HG02981 (cell line): Measurements from ENCODE around the gene TMEM205.
"Not testable (repeated sequence)": the region's sequence is repeated elsewhere in the genome, so short reads cannot be mapped to it uniquely, and the experiment has no call there.

Source experiments
- ATAC-seq: cut with Tn5 transposase; IDR thresholded peaks from one replicate; pipeline ENCODE4 v1.9.1; 2021; ENCODE audit warnings: mild to moderate bottlenecking, moderate library complexity; ENCODE audit not compliant: unreplicated experiment

TMEM205 gene

DNA sequence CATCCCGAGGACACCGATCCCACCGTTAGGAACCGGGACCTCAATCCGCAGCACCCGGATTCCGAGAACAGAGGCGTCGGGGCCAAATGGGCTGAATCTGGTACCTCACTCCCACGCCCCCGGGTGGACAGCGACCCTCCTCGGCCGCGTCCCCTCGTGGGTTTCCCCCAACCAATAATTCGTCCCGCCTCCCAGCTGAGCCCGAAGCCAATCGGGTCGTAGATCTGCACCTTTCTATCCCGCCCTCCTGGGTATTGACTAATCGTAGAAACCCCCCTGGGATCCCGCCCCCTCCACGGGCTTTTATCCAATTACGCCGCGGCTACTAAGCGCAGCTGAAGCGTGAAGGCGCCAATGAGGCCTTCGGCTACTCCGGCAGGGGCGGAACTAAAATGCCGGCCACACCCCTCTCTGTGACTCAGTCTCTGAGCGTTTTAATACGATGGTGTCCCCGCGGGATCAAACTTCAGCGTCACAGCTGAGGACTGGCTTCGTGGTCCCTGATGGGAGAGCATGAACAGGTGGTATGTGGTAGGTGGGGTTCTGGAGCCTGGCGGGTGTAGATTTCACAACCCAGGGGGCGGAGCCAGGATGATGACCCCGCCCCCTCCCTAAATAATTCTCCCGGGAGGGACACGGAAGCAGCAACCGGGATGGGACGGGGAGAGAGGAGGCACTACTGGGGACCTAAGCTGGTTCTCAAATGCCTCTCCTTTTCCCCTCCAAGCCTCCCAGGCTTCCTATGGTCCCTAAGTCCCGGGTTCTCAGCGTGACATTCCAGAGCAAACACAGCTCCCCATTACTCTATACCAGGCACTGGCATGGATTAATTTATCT is at the start of gene TMEM205, which contains the start of gene CCDC159:
Gene TMEM205, minus strand, starts transcription at position 165 of the 837 bp plus-strand sequence. CDS start 649 bp downstream, outside the sequence.
Gene CCDC159, plus strand, starts transcription at position 416 of the 837 bp plus-strand sequence. Its CDS starts 88 bp downstream, at position 504.
- peak; percentile 91 for ATAC-seq

- ATAC-seq = no peak
Measured at GRCh38 chr19:11390933-11391680, 45.0 kb upstream of the TMEM205 start.

DNA sequence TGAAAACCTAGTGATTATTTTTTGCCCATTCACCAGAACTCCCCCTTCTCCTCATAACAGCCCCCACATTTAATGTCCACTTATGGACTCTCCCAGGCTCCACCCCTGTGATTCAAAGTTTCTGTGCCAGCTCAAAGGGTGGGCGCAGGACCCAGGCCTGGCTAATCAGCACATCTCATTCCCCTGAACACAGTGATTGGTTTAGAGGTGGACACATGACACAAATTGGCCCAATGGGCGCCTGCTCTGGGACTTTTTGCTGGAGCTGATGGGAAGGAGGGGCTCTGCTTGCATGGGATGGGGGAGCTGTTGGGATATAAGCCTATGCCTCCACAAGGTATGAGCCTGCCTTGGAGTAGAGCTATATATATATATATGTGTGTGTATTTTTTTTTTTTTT is 44.3 kb upstream of the TMEM205 start:
- no peak for ATAC-seq

DNA sequence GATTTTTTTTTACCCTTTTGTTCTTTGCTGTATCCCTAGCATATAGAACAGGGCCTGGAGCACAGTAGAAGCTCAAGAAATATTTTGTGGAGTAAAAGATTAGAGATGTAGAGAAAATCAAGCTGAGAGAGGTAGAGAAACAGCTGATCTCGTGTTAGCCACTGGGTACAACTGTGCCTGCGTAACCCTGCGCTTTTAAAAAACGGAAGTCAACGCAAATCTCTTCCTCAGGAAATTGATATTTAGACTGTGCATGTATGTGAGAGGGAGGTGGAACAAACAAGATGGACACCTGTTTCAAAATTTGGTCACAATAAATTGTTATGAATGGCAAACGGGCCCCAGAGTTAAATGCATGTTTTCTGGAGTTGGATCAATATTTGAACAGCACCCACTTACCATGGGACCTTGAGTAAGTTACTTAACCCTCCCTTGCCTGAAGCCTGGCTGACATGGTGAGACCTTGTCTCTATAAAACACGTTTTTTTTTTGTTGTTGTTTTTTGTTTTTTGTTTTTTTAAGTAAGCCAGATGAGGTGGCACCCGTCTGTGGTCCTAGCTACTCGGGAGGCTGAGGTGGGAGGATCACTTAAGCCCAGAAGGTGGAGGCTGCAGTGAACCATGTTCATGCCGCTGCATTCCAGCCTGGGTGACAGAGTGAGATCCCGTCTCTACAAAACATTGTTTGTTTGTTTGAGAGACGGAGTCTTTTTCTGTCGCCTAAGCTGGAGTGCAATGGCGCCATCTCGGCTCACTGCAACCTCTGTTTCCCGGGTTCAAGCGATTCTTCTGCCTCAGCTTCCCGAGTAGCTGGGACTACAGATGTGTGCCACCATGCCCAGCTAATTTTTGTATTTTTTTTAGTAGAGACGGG is 41.3 kb upstream of the TMEM205 start:
- ATAC-seq = no peak

GRCh38 chr19:11384778-11385129 is 38.7 kb upstream of the TMEM205 start:
- ATAC-seq = no peak

DNA sequence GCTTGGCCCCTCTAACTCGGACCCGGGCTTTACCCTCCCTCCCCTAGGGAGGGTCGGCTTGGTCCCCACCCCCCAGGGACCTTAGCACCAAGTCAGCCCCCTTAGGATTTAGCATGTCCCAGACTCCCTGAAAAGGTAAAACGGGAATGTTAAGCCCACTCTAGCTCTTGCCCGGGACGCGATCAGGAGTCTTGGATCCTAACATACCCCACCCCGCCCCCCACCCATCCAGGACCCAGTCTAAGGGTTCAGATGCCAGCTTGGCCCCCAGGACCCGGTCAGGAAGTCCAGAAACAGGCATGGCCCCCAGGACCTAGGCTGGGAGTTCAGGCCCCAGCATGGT is 37.6 kb upstream of the TMEM205 start:
- ATAC-seq = no peak

GRCh38 chr19:11382898-11383705 is 37.0 kb upstream of the TMEM205 start:
- ATAC-seq = no peak

GRCh38 chr19:11380653-11381537 is 34.8 kb upstream of the TMEM205 start:
- ATAC-seq = peak; percentile 73

GRCh38 chr19:11379857-11380350 is 33.8 kb upstream of the TMEM205 start:
- ATAC-seq = no peak

- ATAC-seq = not testable (repeated sequence)
Measured at GRCh38 chr19:11379269-11379845, 33.3 kb upstream of the TMEM205 start.

- ATAC-seq = no peak
Measured at GRCh38 chr19:11378319-11379189, 32.5 kb upstream of the TMEM205 start.

GRCh38 chr19:11377756-11378155 is 31.7 kb upstream of the TMEM205 start:
- no peak for ATAC-seq

DNA sequence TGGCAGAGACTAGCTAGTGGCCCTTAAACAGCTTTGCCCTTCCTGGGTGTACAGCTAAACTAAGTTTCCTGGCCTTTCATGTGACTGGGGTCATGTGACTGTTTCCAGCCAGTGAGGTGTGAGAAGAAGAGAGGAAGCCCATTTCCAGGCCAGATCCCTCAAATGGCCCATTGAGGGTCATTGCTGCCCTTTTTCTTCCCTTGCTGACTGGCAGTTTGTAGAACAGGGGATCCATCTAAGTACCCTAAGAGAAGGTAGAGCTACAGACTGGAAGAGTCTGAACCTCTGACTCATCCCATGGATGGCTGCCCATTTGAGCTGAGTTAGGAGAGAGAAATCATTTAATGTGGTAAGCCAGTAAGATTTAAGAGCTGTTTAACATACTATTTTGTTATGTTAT is 31.2 kb upstream of the TMEM205 start:
- ATAC-seq = no peak

DNA sequence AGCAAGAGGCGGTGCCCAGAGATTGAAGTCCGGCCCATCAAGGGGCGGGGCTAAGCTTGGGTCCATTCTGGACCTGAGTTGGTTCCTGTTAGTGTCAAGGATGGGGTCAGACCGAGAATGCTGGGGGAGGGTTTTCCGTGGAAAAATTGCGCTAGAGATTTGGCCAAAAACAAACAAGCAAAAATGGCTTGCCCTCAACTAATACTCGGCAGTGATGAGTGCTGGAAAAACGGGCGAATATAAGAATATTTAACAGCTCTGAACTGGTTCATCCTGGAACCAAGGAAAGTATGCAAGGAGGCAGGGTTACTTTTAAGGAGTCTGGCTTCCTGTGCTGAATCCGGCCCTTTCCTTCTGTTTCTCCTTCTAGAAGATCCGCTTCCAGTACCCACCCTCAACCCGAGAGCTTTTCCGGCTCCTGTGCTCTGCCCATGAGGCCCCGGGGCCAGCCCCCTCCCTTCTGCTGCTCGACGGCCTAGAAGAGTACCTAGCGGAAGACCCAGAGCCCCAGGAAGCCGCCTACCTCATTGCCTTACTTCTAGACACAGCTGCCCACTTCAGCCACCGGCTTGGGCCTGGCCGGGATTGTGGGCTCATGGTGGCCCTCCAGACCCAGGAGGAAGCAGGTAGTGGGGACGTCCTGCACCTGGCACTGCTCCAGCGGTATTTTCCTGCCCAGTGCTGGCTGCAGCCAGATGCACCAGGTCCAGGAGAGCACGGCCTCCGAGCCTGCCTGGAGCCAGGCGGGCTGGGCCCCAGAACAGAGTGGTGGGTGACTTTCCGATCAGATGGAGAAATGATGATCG is 29.3 kb upstream of the TMEM205 start:
- no peak for ATAC-seq

DNA sequence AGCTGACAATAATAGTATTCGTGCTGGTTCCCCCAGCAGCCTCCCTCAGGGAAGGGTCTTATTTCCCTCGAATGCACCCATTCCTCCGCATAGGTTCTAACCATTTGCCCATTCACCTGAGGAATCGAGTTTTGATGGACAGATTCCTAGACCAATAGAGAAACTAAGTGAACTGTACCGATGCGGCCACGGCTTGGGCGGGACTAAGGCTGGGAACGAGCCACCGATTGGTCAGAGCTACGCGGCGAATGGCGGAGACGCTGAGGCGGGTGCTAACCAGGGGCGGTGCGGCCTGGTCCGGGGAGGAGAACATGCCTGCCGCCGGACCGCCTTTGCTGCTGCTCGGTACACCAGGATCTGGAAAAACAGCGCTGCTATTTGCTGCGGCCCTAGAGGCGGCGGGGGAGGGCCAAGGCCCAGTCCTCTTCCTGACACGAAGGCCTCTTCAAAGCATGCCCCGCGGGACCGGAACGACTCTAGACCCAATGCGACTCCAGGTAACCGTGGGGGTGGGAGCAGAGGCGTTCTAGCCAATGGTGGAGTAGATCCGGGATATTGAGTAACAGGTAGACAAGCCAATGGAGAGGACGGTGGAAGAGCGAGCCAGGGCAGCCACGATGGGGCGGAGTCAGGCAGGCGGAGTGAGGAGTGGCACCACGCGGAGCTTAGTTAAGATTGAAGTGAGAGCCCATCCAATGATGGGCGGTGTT is 28.5 kb upstream of the TMEM205 start, which contains the start of gene SWSAP1:
Gene SWSAP1, plus strand, starts transcription at position 234 of the 710 bp plus-strand sequence. Its CDS starts 15 bp downstream, at position 249.
- ATAC-seq = peak; percentile 89

- no peak for ATAC-seq
Measured at GRCh38 chr19:11373885-11374432, 27.9 kb upstream of the TMEM205 start.
